K562 (cell line): ENCODE data around the gene ENTPD8. TPM values are rescaled to one million over a fixed set of nuclear protein-coding genes. Genes with fewer than 3 reads are reported as not detected.

Source experiments
- GATA2 ChIP-seq: sonication (generic); formaldehyde crosslinking; IDR thresholded peaks from 2 replicates; pipeline ENCODE4 v1.4.0; 2020; ENCODE audit warnings: mild to moderate bottlenecking, missing genetic modification reagents
- HLTF ChIP-seq: fragments of 450-650 bp; IDR thresholded peaks from 2 replicates; pipeline ENCODE4 v1.6.1; 2016
- HMG20A ChIP-seq: fragments of 450-650 bp; formaldehyde crosslinking; conservative IDR thresholded peaks from 2 replicates; pipeline ENCODE4 v1.4.0; 2020; ENCODE audit warnings: mild to moderate bottlenecking, mixed read lengths
- MCM5 ChIP-seq: fragments of 450-650 bp; IDR thresholded peaks from 2 replicates; pipeline ENCODE4 v1.6.1; 2016; ENCODE audit warnings: low read depth
- NBN ChIP-seq: fragments of 450-650 bp; IDR thresholded peaks from 2 replicates; pipeline ENCODE4 v1.6.1; 2016; ENCODE audit warnings: low read depth, mild to moderate bottlenecking
- NELFE ChIP-seq: IDR thresholded peaks from 2 replicates; pipeline ENCODE4 v1.6.1; 2011; ENCODE audit warnings: mild to moderate bottlenecking; ENCODE audit not compliant: insufficient read depth, insufficient read length
- PHF20 ChIP-seq: fragments of 450-650 bp; IDR thresholded peaks from 2 replicates; pipeline ENCODE4 v1.6.1; 2018; ENCODE audit not compliant: partially characterized antibody
- POLR3A ChIP-seq: IDR thresholded peaks from 2 replicates; pipeline ENCODE4 v1.6.1; 2011; ENCODE audit warnings: borderline replicate concordance, mild to moderate bottlenecking, moderate library complexity; ENCODE audit not compliant: insufficient read length, insufficient read depth; ENCODE audit errors: extremely low read depth
- PTBP1 ChIP-seq: fragments of 200-400 bp; formaldehyde crosslinking; IDR thresholded peaks from 2 replicates; pipeline ENCODE4 v1.6.1; 2017; ENCODE audit warnings: low read depth, low read length
- SOX6 ChIP-seq: fragments of 450-650 bp; IDR thresholded peaks from 2 replicates; pipeline ENCODE4 v1.6.1; 2014; ENCODE audit warnings: mild to moderate bottlenecking
- SP1 ChIP-seq: sonication (generic); formaldehyde crosslinking; IDR thresholded peaks from 2 replicates; pipeline ENCODE4 v1.8.1; 2022; ENCODE audit warnings: mild to moderate bottlenecking, missing genetic modification reagents
- SREBF1 ChIP-seq: fragments of 150-350 bp; IDR thresholded peaks from 2 replicates; pipeline ENCODE4 v1.6.1; 2014; ENCODE audit warnings: antibody characterized with exemption, low read depth, low read length, borderline replicate concordance
- SRSF7 ChIP-seq: fragments of 200-400 bp; formaldehyde crosslinking; optimal IDR thresholded peaks from 2 replicates; pipeline ENCODE3; 2017; ENCODE audit warnings: mild to moderate bottlenecking, low read depth, low read length
- STAT5B ChIP-seq: fragments of 250-450 bp; sonication (Bioruptor Pico); IDR thresholded peaks from 2 replicates; pipeline ENCODE4 v1.8.0; 2021; ENCODE audit warnings: mild to moderate bottlenecking, inconsistent platforms
- TCF3 ChIP-seq: sonication (generic); formaldehyde crosslinking; IDR thresholded peaks from 2 replicates; pipeline ENCODE4 v1.4.0; 2020; ENCODE audit warnings: mild to moderate bottlenecking, missing genetic modification reagents
- TCFL5 ChIP-seq: fragments of 250-450 bp; sonication (Bioruptor Pico); conservative IDR thresholded peaks from 2 replicates; pipeline ENCODE4 v1.6.1; 2021; ENCODE audit warnings: mild to moderate bottlenecking, moderate library complexity, matching md5 sums
- TEAD2 ChIP-seq: fragments of 450-650 bp; IDR thresholded peaks from 2 replicates; pipeline ENCODE4 v1.6.1; 2016; ENCODE audit warnings: missing genetic modification characterization, control low read depth, missing compliant biosample characterization
- THRAP3 ChIP-seq: fragments of 450-650 bp; IDR thresholded peaks from 2 replicates; pipeline ENCODE4 v1.6.1; 2016; ENCODE audit warnings: mild to moderate bottlenecking, inconsistent platforms, borderline replicate concordance
- U2AF1 ChIP-seq: fragments of 200-400 bp; formaldehyde crosslinking; optimal IDR thresholded peaks from 2 replicates; pipeline ENCODE3; 2017; ENCODE audit warnings: mild to moderate bottlenecking, low read depth, low read length, moderate library complexity
- ZFP30 ChIP-seq: fragments of 250-450 bp; sonication (Bioruptor Pico); IDR thresholded peaks from 2 replicates; pipeline ENCODE4 v1.8.0; 2022; ENCODE audit warnings: moderate library complexity, mild to moderate bottlenecking, inconsistent platforms, borderline replicate concordance
- ZNF175 ChIP-seq: fragments of 200-800 bp; sonication (Bioruptor generic); IDR thresholded peaks from 2 replicates; pipeline ENCODE4 v1.6.1; 2016; ENCODE audit warnings: low read depth, mild to moderate bottlenecking, missing genetic modification characterization, missing compliant biosample characterization
- ZNF316 ChIP-seq: fragments of 450-650 bp; IDR thresholded peaks from 2 replicates; pipeline ENCODE4 v1.6.1; 2016
- ZNF324 ChIP-seq: fragments of 250-450 bp; sonication (Bioruptor Pico); IDR thresholded peaks from 2 replicates; pipeline ENCODE4 v1.4.0; 2020; ENCODE audit warnings: mild to moderate bottlenecking
- ZNF354B ChIP-seq: fragments of 250-450 bp; sonication (Bioruptor Pico); IDR thresholded peaks from 2 replicates; pipeline ENCODE4 v1.4.0; 2020
- ZNF431 ChIP-seq: sonication (generic); formaldehyde crosslinking; IDR thresholded peaks from 2 replicates; pipeline ENCODE4 v1.8.0; 2022; ENCODE audit warnings: mild to moderate bottlenecking, missing genetic modification reagents
- ZNF561 ChIP-seq: fragments of 450-650 bp; formaldehyde crosslinking; conservative IDR thresholded peaks from 2 replicates; pipeline ENCODE4 v1.4.0; 2020; ENCODE audit warnings: mild to moderate bottlenecking, moderate library complexity
- ZNF584 ChIP-seq: fragments of 200-800 bp; sonication (Bioruptor generic); IDR thresholded peaks from 2 replicates; pipeline ENCODE4 v1.6.1; 2016; ENCODE audit warnings: low read depth, mild to moderate bottlenecking, missing genetic modification characterization, missing compliant biosample characterization
- polyA plus RNA-seq, 8 experiments: library from polyadenylated mRNA; depleted of rRNA in 4 of 8; stranded (reverse) in 5 of 8; unstranded in 3 of 8; fragments of >200 nt; fragmentation: Nextera tagmentation in 2 of 8; fragmentation: Illumina TruSeq in 1 of 8; extraction: Ambion mirVana in 2 of 8; extraction: Trizol in 1 of 8; gene quantifications; 2 replicates each; pipeline versions ENCODE4 v1.2.1 to v1.2.3, GENCODE V29; 2011 to 2014; ENCODE audit warnings: inconsistent platforms in 1 of 8, missing spikeins in 1 of 8
- total RNA-seq, 7 experiments: library from RNA; depleted of rRNA in 6 of 7; stranded (reverse); fragments of >200 nt in 6 of 7; fragmentation: Illumina TruSeq in 2 of 7; extraction: Trizol in 2 of 7; gene quantifications; 2 replicates each; pipeline versions ENCODE4 v1.2.1 to v1.2.3, GENCODE V29; 2011 to 2021; ENCODE audit warnings: low replicate concordance in 1 of 7
- TF ChIP-seq, protein P1 (sequence below): fragments of 250-450 bp; sonication (Bioruptor Pico); IDR thresholded peaks from 2 replicates; pipeline ENCODE4 v1.4.0; 2020; ENCODE audit warnings: mild to moderate bottlenecking
- TF ChIP-seq, protein P2 (sequence below): sonication (generic); formaldehyde crosslinking; IDR thresholded peaks from 2 replicates; pipeline ENCODE4 v1.8.0; 2022; ENCODE audit warnings: mild to moderate bottlenecking, missing genetic modification reagents

Gene ENTPD8
- total and polyA plus RNA-seq, 9 of the 15 experiments (the other 6 are each of a cell fraction or from before 2014, with no cell fraction given) = 0.06 to 0.27 (median 0.19) TPM; not detected in 5

DNA sequence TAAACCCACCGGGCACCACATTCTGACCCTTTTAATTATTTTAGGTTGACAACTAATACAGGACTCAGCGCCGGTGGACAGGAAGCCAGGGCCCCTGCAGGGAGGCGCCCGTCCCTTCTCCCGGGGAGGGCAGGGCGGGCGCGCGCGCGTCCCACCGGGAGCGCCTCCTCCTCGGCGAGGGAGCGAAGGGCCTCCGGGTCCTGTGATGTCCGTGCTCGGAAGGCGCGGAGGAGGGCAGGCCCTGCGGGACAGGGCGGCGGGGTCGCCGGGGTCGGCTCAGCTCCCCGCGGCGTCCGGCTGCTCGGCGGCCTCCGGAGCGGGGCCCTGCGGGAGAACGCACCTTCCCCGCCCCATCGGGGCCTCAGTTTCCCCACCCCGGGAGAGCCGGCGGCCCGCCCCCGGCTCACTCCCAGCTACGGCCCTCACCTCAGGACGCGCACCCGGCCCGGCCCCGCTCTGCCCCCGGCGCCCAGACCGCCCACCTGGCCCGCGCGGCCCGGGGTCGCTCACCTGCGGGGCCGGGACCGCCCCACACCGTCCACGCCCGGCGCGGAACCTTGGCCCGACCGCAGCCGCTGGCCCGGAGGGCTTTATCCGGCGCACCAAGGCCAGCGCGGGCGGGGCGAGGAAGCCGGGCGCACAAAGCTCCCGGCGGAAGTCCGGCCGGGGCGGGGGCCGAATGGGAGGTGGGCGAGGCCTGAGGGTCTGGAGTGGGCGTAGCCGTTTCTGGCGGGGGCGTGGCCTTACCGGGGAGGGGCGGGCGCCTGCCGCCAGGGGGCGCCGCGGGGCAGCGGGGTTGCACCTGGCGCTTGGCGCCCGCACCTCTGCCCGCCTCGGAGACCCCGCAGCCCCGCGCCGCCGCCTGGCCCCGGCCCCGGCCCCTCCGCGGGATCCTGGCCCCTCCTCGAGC, 18.3 kb downstream of the ENTPD8 start, which contains the start of the genes EXD3 and NOXA1 (continued):
- TF ChIP-seq SOX6 = peak; percentile 62
- TF ChIP-seq THRAP3 = no peak
- no peak for TF ChIP-seq ZFP30 (CRISPR knock-in tag)
- no peak for TF ChIP-seq ZNF561 (CRISPR knock-in tag)
- peak; percentile 96 for TF ChIP-seq SP1 (CRISPR knock-in tag)
- no peak for TF ChIP-seq ZNF584 (CRISPR knock-in tag)
- TF ChIP-seq MCM5 = no peak
- TF ChIP-seq ZNF316 = no peak
- TF ChIP-seq NBN = no peak
- no peak for TF ChIP-seq HMG20A
- TF ChIP-seq, protein P1, sequence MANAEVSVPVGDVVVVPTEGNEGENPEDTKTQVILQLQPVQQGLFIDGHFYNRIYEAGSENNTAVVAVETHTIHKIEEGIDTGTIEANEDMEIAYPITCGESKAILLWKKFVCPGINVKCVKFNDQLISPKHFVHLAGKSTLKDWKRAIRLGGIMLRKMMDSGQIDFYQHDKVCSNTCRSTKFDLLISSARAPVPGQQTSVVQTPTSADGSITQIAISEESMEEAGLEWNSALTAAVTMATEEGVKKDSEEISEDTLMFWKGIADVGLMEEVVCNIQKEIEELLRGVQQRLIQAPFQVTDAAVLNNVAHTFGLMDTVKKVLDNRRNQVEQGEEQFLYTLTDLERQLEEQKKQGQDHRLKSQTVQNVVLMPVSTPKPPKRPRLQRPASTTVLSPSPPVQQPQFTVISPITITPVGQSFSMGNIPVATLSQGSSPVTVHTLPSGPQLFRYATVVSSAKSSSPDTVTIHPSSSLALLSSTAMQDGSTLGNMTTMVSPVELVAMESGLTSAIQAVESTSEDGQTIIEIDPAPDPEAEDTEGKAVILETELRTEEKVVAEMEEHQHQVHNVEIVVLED (CRISPR knock-in tag) = peak; percentile 80
- TF ChIP-seq TCFL5 (CRISPR knock-in tag) = no peak
- peak; percentile 95 for TF ChIP-seq U2AF1
- TF ChIP-seq, protein P2, sequence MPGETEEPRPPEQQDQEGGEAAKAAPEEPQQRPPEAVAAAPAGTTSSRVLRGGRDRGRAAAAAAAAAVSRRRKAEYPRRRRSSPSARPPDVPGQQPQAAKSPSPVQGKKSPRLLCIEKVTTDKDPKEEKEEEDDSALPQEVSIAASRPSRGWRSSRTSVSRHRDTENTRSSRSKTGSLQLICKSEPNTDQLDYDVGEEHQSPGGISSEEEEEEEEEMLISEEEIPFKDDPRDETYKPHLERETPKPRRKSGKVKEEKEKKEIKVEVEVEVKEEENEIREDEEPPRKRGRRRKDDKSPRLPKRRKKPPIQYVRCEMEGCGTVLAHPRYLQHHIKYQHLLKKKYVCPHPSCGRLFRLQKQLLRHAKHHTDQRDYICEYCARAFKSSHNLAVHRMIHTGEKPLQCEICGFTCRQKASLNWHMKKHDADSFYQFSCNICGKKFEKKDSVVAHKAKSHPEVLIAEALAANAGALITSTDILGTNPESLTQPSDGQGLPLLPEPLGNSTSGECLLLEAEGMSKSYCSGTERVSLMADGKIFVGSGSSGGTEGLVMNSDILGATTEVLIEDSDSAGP (CRISPR knock-in tag) = no peak
- TF ChIP-seq SRSF7 = no peak
- no peak for TF ChIP-seq TEAD2
- no peak for TF ChIP-seq ZNF354B (CRISPR knock-in tag)
- TF ChIP-seq ZNF431 (CRISPR knock-in tag) = no peak
- no peak for TF ChIP-seq GATA2 (CRISPR knock-in tag)
- TF ChIP-seq STAT5B (CRISPR knock-in tag) = no peak
- TF ChIP-seq NELFE = no peak
- no peak for TF ChIP-seq HLTF
- TF ChIP-seq PTBP1 = no peak
- no peak for TF ChIP-seq SREBF1
- TF ChIP-seq POLR3A = no peak
- TF ChIP-seq TCF3 (CRISPR knock-in tag) = no peak
- no peak; the same call in 1 of the 2 replicates for TF ChIP-seq ZNF175 (CRISPR knock-in tag)
- TF ChIP-seq PHF20 = peak; percentile 86
- TF ChIP-seq ZNF324 (CRISPR knock-in tag) = no peak
